HG02678 (cell line): ENCODE measurements around the gene SEMA5A.

Experiments used
- ATAC-seq: cut with Tn5 transposase; IDR thresholded peaks from one replicate; pipeline ENCODE4 v1.9.1; 2021; ENCODE audit warnings: mild to moderate bottlenecking, moderate library complexity; ENCODE audit not compliant: unreplicated experiment

SEMA5A gene

DNA sequence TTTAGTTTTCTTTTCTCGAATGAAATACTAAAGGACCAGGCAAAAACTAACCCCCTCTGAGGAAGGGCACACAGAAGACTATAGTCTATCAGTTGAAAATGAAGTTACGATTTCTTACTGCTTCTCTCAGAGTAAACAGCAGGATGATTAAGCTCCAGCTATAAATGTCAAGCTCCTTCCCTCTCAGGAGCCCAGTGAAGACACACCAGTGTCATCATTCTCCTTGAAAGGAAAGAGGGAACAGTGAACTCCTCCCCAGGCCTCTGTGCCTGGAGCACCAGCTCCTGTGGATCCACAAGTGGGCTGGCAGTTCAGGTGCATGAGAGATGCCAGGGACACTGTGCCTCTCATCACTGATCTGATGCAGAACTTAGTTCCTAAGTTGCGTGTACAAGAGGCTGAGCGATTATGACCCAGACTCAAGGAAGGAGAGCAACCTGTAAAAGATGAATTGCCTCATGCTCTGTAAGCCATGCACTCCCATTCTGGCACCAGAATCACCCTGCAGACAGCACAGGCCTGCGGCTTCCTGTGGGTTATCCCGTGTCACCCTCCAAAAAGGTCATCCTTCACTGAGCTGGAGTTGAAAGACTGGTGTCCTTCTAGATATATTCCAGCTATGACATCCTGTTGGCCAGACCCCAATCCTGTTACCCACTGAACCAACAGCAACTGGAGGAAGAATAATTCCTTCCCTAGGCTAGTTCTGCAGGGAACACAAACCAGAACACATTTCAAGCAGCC is 394.0 kb downstream of the SEMA5A start:
- ATAC-seq: no peak

DNA sequence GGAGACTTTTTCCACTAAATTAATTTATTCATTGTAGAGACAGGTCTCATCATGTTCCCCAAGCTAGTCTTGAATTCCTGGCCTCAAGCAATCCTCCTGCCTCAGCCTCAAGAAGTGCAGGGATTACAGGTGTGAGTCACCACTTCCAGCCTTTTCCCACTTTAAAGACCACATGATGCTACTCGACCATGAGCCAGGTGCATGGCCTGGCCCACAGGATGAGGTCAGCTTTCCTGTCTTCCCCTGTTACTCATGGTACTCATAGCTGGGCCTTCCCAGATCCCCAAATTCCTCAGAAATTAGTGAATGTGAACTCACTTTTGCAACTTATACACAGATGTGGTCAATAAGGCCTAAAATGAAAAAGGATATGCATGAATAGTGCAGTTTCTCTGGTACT is 395.9 kb downstream of the SEMA5A start:
- no peak for ATAC-seq

DNA sequence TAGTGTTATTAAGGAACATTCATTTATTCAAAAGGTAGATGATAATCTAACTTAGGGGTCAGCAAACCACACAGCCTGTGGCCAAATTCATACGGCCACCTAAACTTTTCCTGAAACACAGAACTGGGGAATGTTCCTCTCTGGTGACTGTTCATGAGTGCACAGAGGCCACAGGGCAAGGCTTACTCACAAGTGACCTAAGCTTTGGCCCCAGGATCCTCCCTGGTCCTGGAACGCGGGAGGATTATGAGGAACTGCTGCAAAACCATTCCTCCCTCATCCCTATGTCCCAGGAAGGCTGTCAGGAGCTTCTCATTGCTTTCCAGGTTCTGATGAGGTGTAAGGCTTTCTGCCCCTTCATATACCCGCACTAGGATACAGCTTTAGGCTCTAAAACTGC is 397.6 kb downstream of the SEMA5A start:
- no peak for ATAC-seq

DNA sequence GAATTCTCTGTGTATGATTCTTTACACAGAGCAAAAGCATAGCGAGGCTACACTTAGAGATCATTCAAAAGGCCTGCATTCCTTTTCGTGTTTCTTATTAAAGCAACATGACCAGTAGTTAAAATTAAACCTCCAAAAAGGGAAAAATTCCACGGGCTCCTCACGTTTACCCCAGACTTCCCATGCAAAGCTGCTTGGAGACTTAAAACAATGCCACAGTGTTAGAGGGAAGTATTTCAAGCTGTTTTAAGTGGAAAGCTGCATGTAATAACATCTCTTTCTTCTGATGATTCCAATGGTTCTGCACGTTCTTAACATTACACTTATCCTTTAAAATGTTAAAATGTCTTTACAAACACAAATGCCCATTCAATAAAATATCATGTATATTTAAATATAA is 405.2 kb downstream of the SEMA5A start:
- ATAC-seq: no peak

GRCh38 chr5:9140202-9140601 is 405.7 kb downstream of the SEMA5A start:
- ATAC-seq: no peak

DNA sequence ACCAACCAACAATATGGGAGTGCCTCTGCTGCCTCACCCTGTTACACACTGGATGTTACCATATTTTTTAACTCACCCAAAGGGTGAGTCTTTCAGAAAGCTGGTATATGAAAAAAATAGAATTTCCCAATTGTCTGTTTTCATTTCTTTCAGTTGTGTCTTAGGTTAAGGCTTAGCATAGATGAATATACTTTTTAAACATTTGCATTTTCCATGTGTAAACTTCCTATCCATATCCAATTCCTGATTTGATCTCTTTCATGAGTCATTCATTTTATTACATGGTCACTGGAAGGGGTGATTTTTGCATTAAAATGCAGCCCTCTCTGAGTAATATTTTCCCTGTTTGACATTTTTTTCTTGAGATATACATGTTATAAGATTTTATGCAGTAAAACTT is 406.5 kb downstream of the SEMA5A start:
- ATAC-seq: no peak

DNA sequence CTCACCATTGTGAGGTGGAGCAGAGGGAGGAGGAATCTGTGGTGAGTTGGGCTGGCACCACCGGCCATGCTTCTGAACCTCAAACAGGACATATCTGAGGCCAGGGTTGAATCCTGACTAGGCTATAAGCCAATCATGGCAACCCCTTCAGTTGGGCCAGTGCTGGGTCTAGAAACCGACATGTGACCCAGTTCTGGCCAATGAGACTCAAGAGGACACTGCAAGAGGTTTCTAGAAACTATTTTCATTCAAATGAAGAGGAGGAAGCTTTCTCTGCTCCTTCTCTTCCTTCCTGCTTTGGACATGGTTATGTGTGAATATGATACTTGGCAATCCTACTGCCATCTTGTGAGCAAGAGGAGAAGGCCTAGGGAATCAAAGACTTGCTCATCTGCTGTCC is 417.7 kb downstream of the SEMA5A start:
- ATAC-seq: no peak

- ATAC-seq: no peak
Observed at GRCh38 chr5:9126490-9126889, 419.4 kb downstream of the SEMA5A start.

DNA sequence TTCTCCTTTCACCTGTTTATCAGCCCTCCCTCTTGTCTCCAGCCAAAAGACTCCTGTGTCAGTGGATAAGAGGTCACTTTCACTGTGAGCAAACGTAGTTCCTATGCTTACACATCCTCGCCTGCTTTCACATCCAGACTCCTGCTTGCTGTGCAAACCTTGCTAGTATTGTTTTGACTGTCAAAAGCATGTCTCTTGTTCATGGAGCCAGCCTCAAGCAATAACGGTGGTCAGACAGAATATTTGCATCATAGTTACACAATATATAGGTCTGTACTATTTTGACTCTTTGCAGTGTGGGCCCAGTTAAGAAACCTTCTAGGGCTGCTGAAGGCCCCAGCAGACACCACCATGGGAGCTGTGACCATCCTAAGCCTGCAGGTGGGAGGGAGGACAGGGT is 420.0 kb downstream of the SEMA5A start:
- ATAC-seq: peak; percentile 47

DNA sequence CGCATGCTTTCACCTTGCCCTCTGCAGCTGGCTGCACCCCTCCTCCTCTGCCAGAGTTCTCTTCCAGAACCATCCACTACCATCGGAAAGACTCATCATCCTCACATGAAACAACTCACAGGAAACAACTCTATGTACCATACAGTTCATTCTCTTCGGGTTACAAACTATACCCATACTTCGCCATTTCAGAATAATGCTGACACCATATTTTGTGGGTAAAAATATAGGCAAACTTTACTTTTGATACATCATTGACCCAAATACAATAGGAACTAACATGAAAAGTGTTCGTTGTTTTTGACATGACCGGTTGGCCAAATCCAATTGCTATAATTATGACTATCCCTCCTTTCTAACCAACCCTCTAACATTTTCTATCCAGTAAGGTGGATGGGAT is 421.0 kb downstream of the SEMA5A start:
- no peak for ATAC-seq

DNA sequence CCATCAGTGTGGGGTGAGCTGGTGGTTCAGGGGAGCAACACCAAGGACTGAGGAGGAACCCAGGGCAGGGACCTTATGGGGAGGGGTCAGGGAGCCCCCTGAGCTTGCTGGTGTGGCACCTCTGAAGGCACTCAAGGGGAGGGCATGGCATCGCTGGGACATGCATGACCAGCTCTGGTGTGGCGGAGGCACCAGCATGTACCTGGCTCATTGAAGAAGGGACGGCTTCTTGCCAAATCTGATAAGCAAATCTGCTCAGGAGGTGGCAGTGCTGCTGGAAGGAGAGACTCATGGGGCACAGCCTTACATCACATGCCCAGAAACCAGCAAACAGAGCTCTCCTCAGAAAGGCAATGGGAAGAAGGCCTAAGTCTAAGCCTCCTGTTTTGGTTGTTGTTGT is 421.8 kb downstream of the SEMA5A start:
- ATAC-seq: no peak

GRCh38 chr5:9122528-9122927 is 423.3 kb downstream of the SEMA5A start:
- no peak for ATAC-seq

DNA sequence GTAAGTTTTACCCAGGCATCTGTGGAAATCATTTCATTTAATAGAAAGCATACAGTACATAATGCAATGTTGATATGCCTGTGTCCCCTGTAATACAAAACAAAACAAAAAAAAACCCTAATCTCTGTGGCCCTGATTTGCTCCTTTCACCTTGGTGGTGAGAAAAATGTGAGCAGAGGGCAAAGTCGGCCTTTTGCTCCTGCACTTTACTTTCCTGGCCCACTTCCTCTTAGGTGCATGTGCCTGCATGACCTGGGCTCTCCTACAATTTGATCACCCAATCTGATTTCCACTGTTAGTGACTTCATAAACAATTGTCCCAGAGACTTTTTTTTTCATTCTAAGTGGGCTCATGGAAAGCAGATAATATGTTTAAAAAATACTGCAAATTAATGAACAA is 424.3 kb downstream of the SEMA5A start:
- ATAC-seq: no peak

- no peak for ATAC-seq
Observed at GRCh38 chr5:9118852-9119251, 427.0 kb downstream of the SEMA5A start.

- no peak for ATAC-seq
Observed at GRCh38 chr5:9115093-9115492, 430.8 kb downstream of the SEMA5A start.

GRCh38 chr5:9112520-9113291 is 433.2 kb downstream of the SEMA5A start:
- ATAC-seq: no peak

GRCh38 chr5:9108162-9108561 is 437.7 kb downstream of the SEMA5A start:
- no peak for ATAC-seq

- ATAC-seq: no peak
Observed at GRCh38 chr5:9105851-9106250, 440.0 kb downstream of the SEMA5A start.

- no peak for ATAC-seq
Observed at GRCh38 chr5:9104571-9105339, 441.1 kb downstream of the SEMA5A start.

DNA sequence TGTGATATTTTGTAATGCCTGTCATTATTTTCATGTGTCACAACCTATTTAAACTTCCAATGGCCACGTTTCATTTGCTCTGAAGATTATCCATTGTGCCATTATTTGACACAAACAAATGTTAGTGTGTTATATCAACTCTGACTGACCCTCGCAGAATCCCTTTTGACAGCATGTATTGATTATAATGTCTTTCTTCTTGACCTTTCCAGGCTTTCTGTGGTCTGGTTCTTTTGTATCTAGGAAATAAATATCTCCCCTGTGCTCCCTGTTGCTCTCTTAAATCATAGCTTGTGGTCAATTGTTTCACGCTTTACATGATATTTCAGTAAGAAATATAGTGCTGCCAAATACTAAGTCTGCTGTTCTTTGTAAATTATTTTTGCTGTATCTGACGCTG is 442.6 kb downstream of the SEMA5A start:
- no peak for ATAC-seq

DNA sequence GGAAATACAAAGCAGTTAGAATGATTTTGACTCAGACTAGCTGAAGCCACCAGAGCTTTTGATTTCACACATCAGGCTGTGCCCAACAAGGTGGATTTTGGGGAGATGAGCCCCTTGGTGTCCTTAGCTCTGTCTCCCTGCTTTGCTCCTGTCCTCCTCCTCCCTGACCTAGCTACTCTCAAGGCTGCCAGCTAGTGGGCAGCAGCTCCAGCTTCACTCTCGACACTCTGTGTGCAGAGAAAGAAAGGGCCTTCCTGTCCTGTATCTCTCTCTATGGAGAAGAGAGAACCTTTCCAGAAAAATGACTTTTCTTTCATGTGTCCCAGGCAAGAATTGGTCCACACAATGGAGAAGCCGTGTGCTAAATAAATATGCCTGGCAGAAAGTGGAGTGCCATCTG is 446.2 kb downstream of the SEMA5A start:
- ATAC-seq: no peak

GRCh38 chr5:9098990-9099389 is 446.9 kb downstream of the SEMA5A start:
- ATAC-seq: no peak
